GM19239 (cell line): ENCODE data around the gene TEX19.

Experiments
- DNase-seq: peaks from one replicate; pipeline ENCODE4 v3.0.0; 2011; ENCODE audit warnings: low spot score; ENCODE audit not compliant: insufficient read length
- FAIRE-seq: peaks from 2 replicates; lab custom pipeline; 2011; peaks lifted over from hg19 to GRCh38; lab: Jason Lieb, UNC

TEX19 gene, protein sequence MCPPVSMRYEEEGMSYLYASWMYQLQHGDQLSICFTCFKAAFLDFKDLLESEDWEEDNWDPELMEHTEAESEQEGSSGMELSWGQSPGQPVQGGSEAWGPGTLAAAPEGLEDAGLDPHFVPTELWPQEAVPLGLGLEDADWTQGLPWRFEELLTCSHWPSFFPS

DNA sequence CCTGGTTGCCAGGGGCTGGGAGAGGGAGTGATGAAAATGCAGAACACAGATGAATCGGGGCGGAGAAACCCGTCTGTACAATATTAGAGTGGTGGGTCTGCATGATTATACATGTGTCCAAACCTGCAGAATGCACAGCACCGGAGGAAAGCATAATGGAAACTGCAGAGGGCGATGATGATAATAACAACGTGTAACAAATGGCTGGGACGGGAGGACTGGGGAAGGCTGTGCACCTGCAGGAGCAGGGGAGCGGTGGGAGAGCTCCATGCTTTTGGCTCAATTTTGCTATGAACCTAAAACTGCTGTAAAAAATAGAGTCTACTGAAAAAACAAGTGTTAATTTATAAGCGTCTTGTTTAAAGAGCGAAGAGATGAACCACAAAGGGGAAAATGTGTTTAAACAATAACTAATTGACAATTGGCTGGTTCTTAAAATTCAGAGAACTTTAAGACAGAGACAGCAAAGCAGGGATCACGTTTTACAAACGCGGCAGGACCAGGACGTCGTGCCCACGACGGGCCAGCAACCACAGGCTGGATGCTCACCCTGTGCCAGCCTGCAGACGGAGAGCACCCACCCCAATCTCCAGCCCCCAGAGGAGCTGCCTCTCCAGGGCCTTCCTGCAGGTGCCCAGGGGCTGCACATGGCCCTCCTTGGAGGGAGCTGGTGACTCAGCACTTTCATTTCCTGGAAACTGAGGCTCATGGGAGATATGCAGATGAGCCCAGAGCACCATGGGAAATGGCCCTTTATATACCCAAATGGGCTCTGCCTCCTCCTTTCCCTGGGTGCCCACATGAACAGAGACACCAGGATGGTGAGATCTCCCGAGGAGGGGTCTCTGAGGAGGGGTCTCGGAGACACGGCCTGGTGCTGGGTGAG, at the start of gene TEX19:
Gene TEX19, plus strand, starts transcription at position 783 of the 886 bp plus-strand sequence. CDS start 2,904 bp downstream, outside the sequence.
- no peak for FAIRE-seq

DNA sequence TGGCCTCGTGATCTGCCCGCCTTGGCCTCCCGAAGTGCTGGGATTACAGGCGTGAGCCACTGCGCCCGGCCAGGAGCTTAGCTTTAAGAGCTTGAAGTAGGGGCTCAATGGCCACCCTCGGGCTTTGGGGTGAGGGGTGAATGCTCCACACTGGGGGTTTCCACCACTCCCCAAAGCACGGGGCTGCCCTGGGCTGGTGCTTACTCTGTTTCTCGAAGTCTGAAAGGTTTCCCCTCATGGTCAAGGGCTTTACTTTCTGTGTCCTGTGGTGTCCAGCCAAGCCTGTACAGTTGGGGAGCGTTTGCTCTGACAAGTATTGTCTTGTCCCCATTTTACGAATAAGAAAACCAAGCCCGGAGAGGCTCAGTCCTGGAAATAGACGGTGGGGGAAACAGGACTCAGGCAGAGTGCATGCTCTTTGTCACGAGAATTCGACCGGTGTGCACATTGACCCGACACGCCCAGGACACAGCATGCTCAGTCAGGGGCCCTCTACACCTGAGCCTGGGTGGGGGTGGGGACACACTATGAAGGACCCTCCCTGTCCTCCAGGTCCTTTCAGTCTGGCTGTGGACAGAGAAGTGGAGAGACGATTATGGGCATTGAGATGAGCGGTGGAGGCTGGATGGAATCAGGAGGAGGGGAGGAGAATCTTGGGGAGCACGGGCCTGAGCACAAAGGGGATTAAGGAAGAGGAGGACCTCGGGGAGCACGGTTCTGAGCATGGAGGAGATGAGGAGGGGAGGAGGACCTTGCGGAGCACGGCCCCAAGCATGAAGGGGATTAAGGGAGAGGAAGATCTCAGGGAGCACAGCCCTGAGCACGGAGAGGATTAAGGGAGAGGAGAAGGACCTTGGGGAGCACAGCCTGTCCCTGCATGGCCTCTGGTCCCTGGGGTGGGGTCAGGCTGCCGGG, 49.1 kb upstream of the TEX19 start:
- no peak for FAIRE-seq

More for the DNA sequence above, at the start of gene TEX19:
- no peak for DNase-seq

DNA sequence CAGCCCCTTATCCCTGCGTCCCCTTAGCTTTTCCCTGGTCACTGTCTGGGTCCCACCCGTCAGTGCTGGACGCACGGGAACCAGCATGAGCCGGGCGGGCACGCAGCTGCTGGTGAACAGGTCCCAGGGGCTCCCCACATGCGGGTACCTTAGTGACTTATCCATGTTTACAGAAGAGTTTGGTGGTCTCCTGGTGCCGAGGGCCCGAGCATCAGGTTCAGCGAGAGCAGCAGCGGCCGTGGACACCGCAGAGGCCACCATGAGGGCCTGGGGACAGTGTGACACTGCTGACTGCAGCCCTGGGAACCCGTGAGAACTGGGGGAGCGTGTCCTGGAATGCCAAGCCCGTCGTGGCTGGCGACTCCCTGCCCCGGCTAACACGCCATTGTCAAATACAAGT, 48.2 kb upstream of the TEX19 start:
- no peak for FAIRE-seq

More for the DNA sequence above, 49.1 kb upstream of the TEX19 start:
- no peak for DNase-seq

DNA sequence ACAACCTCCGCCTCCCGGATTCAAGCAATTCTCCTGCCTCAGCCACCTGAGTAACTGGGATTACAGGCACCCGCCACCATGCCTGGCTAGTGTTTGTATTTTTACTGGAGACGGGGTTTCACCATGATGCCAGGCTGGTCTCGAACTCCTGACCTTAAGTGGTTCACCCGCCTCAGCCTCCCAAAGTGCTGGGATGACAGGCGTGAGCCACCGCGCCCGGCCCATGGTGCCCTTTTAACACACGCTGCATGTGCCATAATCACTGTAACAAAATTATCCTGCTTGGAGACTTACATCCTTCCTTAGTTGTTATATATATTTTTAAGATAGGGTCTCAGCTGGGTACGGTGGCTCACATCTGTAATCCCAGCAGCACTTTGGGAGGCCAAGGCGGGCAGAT, 47.1 kb upstream of the TEX19 start:
- no peak for DNase-seq
- FAIRE-seq: no peak

More for the DNA sequence above, 48.2 kb upstream of the TEX19 start:
- DNase-seq: no peak

DNA sequence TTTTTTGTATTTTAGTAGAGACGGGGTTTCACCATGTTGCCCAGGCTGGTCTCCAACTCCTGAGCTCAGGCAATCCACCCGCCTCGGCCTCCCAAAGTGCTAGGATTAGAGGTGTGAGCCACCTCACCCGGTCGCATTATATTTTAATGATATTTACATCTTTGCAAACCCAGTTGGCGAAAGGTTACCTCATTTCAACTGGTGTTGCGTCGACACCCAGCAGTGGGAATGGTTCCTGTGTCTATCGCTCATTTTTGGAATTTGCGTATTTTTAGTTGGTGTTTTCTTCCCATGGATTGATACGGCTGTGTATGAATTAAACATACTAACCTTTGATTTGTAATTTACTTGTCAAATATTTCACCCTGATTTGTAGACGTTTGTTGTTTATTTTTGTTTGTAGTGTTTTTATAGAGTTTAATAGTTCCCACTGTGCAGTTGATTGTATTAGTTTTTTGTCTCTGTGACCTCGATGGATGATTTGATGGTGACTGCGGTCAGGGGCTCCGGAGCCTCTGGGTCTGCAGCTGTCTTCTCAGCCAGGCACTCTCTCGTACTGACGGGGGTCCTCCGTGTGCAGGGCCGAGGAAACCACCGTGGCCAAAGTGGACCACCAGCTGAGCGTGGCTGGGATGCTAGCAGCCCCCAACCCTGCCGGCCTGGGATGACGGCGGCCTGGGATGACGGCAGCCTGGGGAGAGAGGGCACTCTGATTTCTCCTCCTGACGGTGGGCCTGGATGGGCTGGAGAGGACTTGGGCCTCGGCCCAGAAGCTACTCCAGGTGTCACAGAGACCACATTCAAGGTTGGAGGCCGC, 45.6 kb upstream of the TEX19 start:
- FAIRE-seq: no peak

DNA sequence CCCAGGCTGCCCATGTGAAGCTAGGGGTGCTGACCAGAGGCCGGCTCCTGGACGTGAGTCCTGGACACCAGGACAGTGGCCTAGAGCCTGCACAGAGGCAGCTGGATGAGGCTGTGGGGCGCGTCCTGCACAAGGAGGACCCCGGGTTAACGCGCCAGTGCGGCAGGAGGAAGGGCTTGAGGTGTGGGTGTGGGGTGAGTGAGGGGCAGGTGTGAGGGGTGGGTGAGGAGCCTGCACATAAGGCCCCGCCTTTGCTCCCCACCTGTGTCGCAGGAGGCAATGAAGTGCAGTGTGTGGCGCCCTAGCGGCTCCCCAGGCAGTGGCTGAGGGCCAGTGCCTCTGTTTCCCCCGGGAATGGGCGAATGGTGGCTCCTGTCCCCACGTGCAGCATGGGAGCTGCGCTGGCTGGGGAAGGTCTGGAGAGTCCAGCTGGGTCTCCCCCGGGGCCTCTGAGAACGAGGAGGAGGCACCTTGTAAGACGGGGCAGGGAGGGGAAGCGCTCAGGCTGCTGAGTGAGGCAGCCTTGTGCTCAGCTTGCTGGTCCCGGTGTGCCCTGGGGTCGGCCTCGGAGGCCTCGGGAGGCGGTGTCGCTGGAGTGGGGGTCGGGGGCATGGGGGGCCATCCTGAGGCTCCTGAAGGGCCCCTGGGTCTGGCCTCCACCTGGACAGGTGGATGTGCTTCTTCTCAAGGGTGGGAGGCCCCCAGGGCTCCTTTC, 44.9 kb upstream of the TEX19 start:
- DNase-seq (no peak), FAIRE-seq (no peak)

More for the DNA sequence above, 45.6 kb upstream of the TEX19 start:
- no peak for DNase-seq

DNA sequence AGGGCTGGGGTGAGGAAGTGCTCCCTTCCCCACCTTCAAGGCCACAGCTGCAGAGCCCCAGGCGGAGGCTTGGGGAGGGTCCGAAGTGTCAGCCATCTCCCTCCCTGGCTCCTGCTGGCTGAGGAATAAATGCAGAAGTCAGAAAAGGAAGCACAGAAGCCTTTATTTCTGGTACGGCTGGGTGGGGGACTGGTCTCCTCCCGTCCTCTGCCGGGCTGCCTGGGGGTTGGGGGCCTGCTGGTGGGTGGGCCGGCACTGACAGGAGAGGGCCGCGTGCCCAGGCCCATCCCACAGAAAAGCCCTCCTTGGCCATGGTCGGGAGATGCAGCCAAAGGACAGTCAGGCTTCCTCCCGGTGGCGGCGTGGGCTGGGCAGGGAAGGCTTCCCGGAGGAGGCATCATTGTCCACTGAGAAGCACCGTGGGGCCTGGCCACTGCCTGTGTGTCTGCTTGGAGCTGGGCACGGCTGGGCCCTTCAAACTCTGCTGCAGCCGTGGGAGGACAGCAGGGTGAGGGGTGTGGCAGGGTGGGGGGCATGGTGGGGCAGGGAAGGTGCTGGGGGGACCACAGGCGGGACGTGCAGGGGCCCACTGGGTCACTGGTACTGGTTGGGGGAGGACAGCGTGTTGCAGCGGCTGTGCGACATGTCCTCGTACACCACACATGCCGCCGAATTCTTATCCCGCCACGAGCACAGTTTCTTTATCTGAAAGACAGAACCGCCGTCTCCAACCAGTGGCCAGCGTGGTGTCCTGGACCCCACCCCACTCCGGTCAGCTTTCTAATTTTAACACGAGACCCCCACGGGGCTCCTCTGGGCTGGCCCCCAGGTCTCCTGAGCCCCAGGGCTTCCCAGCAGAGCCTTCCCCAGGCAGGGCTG, 44.1 kb upstream of the TEX19 start:
- DNase-seq: no peak
- FAIRE-seq: no peak

DNA sequence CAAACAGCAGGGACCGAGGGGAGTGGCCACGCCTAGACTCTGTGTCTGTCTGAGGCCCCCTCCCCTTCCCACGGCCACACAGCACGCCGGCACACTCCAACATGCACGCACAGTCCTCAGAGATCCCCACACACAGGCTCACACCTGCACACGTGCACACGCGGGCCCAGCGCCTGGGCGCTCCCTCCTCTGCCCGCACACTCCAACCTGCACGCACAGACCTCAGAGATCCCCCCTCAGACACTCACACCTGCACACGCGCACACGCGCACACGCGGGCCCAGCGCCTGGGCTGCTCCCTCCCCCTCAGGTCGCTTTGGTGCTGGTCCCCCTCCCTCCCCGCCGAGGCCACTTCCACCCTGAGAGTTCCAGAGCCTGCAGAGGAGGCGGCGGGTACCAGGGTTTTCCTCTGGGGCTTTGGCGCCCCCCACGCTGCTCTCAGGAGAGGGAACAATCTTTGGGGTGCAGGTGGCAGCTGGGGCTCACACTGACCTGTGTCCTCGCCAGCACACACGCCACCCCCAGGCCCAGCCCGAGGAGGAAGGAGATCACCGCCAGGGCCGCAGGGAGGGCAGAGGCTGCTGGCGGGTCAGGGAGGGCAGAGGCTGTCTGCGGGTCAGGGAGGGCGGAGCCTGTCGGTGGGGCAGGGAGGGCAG, 43.2 kb upstream of the TEX19 start:
- no peak for FAIRE-seq
- no peak for DNase-seq

DNA sequence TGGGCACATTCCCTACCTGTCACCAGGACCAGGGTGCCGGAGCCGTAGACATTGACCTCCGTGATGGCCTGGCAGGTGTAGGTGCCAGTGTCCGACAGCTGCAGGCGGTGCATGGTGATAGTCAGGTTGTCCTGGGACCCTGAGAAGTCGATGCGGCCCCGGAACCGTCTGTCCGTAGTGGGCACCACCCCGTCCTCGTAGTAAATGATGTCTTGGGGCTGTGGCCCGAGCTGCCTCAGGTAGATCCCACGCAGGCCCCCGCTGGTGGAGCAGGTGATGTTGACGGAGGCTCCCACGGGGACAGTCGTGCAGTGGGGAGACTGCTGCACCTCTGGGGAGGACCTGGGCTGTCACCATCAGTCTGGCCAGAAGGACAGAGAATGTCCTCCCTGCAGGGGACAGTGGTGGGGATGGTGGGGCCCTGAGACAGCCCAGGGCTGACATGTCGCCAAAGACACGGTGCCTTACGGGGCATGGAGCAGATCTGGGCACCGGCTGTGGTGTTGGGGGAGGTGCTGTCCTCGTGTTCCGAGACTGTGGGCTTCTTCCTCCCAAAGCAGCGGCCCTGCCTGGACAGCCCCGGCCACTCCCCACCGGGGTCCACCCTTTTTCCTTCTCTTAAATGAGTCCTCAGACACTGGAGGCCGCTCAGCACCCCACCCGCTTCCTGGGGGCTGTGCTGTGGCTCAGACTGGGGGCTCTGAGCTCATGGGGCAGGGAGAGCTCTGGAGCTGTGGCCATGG, 42.2 kb upstream of the TEX19 start:
- no peak for DNase-seq
- FAIRE-seq: no peak

DNA sequence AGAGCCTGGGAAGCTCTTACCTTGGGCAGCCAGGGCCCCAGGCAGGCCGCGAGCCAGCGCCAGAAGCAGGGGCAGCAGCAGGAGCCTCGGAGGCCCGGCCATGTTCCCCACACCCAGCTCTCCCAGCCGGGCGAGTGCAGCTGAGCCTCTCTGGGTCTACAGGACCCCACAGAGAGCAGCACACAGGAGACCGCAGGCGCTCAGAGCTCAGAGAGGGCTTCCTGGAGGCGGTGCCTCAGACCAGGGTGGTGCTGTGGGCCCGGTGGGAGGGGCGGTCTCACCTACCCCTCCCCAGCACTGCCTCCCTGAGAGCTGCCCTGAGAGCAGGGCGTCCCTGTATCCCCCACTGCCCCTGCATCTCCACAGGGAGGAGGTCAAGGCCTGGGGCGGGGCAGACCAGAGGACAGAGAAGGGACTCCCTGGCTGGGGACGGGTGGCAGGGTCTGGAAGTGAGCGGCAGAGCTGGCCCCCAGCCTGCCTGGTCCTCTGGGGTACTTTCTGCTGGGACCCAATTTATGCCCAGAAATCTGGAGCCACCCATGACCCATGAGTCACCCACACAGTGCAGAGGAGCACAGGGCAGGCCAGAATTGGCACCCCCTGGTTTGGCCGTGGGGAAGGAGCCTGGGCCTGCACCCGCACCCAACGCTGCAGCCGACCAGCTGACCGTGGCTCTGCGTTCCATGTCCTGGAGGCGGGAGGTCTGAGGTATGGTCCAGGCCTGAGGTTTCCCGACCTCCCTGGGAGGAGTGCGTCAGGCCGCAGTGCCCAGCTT, 41.5 kb upstream of the TEX19 start, which contains the start of gene CD7:
Gene CD7, minus strand, starts transcription at position 215 of the 775 bp plus-strand sequence. Its CDS starts 113 bp downstream, at position 102.
- FAIRE-seq (no peak), DNase-seq (no peak)

DNA sequence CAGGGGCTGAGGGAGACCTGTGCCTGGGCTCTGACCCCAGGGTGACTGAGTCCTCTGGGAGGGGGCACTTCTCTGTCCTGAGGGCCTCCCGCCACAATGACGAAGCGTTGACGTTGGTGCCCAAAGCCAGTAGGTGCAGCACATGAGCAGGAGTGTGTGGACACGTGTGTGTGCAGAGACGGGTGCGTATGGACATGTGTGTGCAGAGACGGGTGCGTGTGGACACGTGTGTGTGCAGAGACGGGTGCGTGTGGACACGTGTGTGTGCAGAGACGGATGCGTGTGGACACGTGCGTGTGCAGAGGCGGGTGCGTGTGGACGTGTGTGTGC, 40.9 kb upstream of the TEX19 start:
- DNase-seq (no peak), FAIRE-seq (no peak)

DNA sequence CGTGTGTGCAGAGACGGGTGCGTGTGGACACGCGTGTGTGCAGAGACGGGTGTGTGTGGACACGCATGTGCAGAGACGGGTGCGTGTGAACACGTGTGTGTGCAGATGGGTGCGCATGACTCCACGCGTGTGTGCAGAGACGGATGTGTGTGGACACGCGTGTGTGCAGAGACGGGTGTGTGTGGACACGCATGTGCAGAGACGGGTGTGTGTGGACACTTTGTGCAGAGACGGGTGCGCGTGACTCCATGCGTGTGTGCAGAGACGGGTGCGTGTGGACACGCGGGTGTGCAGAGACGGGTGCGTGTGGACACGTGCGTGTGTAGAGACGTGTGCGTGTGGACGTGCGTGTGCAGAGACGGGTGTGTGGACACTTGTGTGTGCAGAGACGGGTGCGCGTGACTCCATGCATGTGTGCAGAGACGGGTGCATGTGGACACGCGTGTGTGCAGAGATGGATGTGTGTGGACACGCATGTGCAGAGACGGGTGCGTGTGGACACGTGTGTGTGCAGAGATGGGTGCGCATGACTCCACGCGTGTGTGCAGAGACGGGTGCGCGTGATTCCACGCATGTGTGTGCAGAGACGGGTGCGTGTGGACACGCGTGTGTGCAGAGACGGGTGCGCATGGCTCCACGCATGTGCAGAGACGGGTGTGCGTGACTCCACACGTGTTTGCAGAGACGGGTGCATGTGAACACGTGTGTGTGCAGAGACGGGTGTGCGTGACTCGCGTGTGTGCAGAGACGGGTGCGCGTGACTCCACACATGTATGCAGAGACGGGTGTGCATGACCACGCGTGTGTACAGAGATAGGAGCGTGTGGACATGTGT, 40.1 kb upstream of the TEX19 start:
- no peak for FAIRE-seq
- DNase-seq: no peak

DNA sequence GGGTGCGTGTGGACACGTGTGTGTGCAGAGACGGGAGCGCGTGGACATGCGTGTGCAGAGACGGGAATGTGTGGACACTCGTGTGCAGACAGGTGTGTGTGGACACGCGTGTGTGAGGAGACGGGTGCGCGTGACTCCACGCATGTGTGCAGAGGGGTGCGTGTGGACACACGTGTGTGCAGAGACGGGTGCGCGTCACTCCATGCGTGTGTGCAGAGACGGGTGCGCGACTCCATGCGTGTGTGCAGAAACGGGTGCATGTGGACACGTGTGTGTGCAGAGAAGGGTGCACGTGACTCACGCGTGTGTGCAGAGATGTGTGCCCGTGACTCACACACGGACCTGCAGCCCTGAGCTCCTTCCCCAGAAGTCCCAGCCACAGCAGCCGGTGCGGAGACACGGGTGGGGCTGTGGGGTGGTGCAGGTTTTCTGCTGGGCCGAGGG, 39.4 kb upstream of the TEX19 start:
- DNase-seq: no peak
- no peak for FAIRE-seq

DNA sequence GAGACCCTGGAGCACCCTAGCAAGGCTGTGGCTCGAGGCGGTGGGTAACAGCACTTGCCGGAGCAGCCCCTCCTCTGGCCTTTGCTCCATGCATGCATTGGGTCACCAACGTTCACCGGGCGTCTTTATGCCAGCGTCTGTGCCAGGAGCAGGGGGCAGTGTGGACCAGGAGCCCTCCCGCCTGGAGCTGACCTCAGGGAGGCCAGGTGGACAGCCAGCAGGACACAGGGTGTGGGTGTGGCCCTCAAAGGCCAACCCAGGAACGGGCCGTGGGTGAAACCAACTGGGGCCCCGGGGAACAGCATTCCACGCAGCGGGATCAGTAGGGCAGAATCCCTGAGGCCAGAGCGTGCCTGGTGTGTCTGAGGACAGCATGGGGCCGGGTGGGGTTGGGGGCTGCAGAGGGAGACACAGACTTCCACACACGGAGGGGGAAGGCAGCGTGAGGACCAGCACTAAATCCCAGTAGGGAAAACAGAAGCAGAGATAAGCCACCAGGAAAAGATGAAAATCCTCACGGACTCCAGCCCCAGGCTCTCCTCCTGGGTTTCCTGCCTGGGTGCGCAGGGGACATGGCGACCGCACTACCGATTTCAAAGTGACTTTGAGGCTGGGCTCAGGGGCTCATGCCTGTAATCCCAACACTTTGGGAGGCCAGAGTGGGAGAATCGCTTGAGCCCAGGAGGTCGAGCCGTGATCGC, 38.8 kb upstream of the TEX19 start:
- FAIRE-seq (no peak), DNase-seq (no peak)
